HepG2 (cell line): ENCODE results near the gene ZNF503. TPM values are rescaled to one million over a fixed set of nuclear protein-coding genes. Genes with fewer than 3 reads are reported as not detected.
A peak's percentile ranks its signal among the peaks of the same experiment; 100 is the strongest.

Experiments used
- AHDC1 ChIP-seq: sonication (generic); formaldehyde crosslinking; IDR thresholded peaks from 2 replicates; pipeline ENCODE4 v1.5.1; 2020; ENCODE audit warnings: mild to moderate bottlenecking, missing genetic modification reagents, borderline replicate concordance
- ASH2L ChIP-seq: fragments of 300-600, 200-600 bp; sonication (generic); IDR thresholded peaks from 2 replicates; pipeline ENCODE4 v1.7.0; 2017; ENCODE audit warnings: low read depth, mild to moderate bottlenecking, moderate library complexity, mixed read lengths, low read length; ENCODE audit not compliant: insufficient read length
- CBX1 ChIP-seq: IDR thresholded peaks from one replicate; pipeline ENCODE4 v1.6.1; 2016; ENCODE audit warnings: antibody characterized with exemption, low read depth
- DRAP1 ChIP-seq: IDR thresholded peaks from 2 replicates; pipeline ENCODE4 v1.6.1; 2016; ENCODE audit warnings: missing genetic modification reagents, missing compliant biosample characterization
- FOXC1 ChIP-seq: sonication (generic); formaldehyde crosslinking; IDR thresholded peaks from 2 replicates; pipeline ENCODE4 v1.8.0; 2022; ENCODE audit warnings: mild to moderate bottlenecking, missing genetic modification reagents, borderline replicate concordance
- KDM5B ChIP-seq: sonication (generic); formaldehyde crosslinking; IDR thresholded peaks from 2 replicates; pipeline ENCODE4 v1.4.0; 2020; ENCODE audit warnings: missing genetic modification reagents, mild to moderate bottlenecking, borderline replicate concordance
- LCORL ChIP-seq, 2 experiments: fragments of 450-650 bp in 1 of 2; sonication (generic) in 1 of 2; formaldehyde crosslinking in 1 of 2; IDR thresholded peaks; 2 replicates each; pipeline versions ENCODE4 v1.5.0 to v1.6.1; 2017 to 2020; ENCODE audit warnings: antibody characterized with exemption in 1 of 2, missing genetic modification reagents in 1 of 2
- MTA1 ChIP-seq: sonication (generic); formaldehyde crosslinking; IDR thresholded peaks from 2 replicates; pipeline ENCODE4 v1.4.0; 2020; ENCODE audit warnings: missing genetic modification reagents, mild to moderate bottlenecking, borderline replicate concordance
- MZF1 ChIP-seq: sonication (generic); formaldehyde crosslinking; IDR thresholded peaks from 2 replicates; pipeline ENCODE4 v1.8.1; 2023; ENCODE audit warnings: mild to moderate bottlenecking, missing genetic modification reagents, borderline replicate concordance
- PBX3 ChIP-seq: sonication (generic); formaldehyde crosslinking; IDR thresholded peaks from 2 replicates; pipeline ENCODE4 v1.8.1; 2023; ENCODE audit warnings: missing genetic modification reagents, inconsistent platforms, borderline replicate concordance
- POLR2AphosphoS5 ChIP-seq: IDR thresholded peaks from 2 replicates; pipeline ENCODE4 v1.6.1; 2012; ENCODE audit warnings: low read depth, low read length
- RARA ChIP-seq: IDR thresholded peaks from 2 replicates; pipeline ENCODE4 v1.6.1; 2016; ENCODE audit warnings: missing genetic modification reagents, missing compliant biosample characterization
- RBM22 ChIP-seq: fragments of 200-400 bp; formaldehyde crosslinking; optimal IDR thresholded peaks from 2 replicates; pipeline ENCODE3; 2017; ENCODE audit warnings: mild to moderate bottlenecking, low read length, moderate library complexity
- RFXANK ChIP-seq: IDR thresholded peaks from 2 replicates; pipeline ENCODE4 v1.6.1; 2016
- SMARCC2 ChIP-seq: fragments of 450-650 bp; IDR thresholded peaks from 2 replicates; pipeline ENCODE4 v1.6.1; 2017; ENCODE audit warnings: antibody characterized with exemption, mild to moderate bottlenecking
- TARDBP ChIP-seq: sonication (generic); formaldehyde crosslinking; IDR thresholded peaks from 2 replicates; pipeline ENCODE4 v1.8.0; 2022; ENCODE audit warnings: mild to moderate bottlenecking, missing genetic modification reagents
- ZBTB3 ChIP-seq: sonication (generic); formaldehyde crosslinking; IDR thresholded peaks from 2 replicates; pipeline ENCODE4 v1.4.0; 2020; ENCODE audit warnings: low read depth, mild to moderate bottlenecking, moderate library complexity, missing genetic modification reagents, borderline replicate concordance
- ZNF136 ChIP-seq: sonication (generic); formaldehyde crosslinking; IDR thresholded peaks from 2 replicates; pipeline ENCODE4 v1.8.1; 2022; ENCODE audit warnings: low read depth, mild to moderate bottlenecking, moderate library complexity, missing genetic modification reagents
- ZNF232 ChIP-seq: sonication (generic); formaldehyde crosslinking; IDR thresholded peaks from 2 replicates; pipeline ENCODE4 v1.4.0; 2020; ENCODE audit warnings: missing genetic modification reagents, borderline replicate concordance
- ZNF33B ChIP-seq: sonication (generic); formaldehyde crosslinking; IDR thresholded peaks from 2 replicates; pipeline ENCODE4 v1.5.1; 2020; ENCODE audit warnings: mild to moderate bottlenecking, missing genetic modification reagents
- polyA plus RNA-seq, 8 experiments: library from polyadenylated mRNA; depleted of rRNA in 3 of 8; stranded (reverse) in 7 of 8; unstranded in 1 of 8; fragments of >200 nt; fragmentation: Illumina TruSeq in 4 of 8; extraction: Trizol in 4 of 8; gene quantifications; 2 replicates each; pipeline versions ENCODE4 v1.2.1 to v1.2.3, GENCODE V29; 2011 to 2016; ENCODE audit warnings: low read depth in 4 of 8, missing spikeins in 1 of 8, mixed read lengths in 1 of 8; ENCODE audit not compliant: insufficient read depth in 1 of 8
- total RNA-seq, 5 experiments: library from RNA; depleted of rRNA; stranded (reverse); fragments of >200 nt; fragmentation: Illumina TruSeq; extraction: Trizol; gene quantifications; 2 replicates each; pipeline ENCODE4 v1.2.3, GENCODE V29; 2016; ENCODE audit warnings: low read depth in 1 of 5

Gene ZNF503
- total and polyA plus RNA-seq, 2 of the 13 experiments (the other 11 are each of a cell fraction or from before 2014, with no cell fraction given): 2.7 to 8.3 TPM

DNA sequence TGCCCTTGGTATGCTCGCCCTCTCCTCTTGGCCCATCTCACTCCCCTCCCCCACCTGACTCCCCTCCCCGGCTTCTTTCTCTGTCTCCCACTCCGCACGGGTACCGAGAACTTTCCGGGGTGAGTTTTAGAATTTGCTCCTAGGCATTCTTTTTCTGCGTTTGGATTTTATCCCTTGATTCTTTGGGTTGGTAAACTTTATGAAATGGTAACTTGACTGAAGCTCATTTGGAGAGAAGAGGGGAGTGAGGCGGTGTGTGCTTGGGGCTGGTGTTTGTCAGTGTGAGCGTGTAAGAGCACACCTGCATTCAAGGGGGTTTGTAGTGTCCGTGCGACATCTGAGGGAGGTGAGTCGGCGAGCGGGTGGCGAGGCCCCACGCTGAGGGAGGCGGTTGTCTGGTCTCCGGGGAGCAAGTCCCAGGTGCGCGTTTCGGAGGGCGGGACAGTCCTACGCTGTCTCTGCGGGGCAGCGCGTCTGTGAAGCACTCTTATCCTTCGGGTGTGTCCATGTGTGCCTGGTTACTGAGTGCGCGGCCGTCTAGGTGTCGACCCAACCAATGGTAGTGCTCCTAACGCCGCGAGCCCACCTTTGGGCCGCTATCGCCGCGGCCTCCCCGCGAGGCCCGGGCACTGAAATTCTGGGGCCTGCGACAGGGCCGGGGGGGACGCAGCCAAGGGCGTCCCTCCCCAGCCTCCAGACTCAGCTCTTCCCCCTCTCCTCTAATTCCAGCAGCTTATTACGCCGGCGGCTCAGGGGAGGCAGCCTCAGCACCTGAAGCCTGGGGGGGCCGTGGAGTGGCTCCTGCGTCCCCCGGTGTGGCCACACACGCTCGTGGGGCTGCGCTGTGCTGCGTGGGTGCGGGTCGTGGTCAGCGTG, 2.6 kb upstream of the ZNF503 start (continued):
- TF ChIP-seq SMARCC2 (no peak), RARA (0 out of 2 replicates have a peak, but pooled peaks have one; percentile 4), AHDC1 (CRISPR knock-in tag) (0 out of 2 replicates have a peak, but pooled peaks have one; percentile 8), TARDBP (peak; percentile 15; the same call in 1 of the 2 replicates), DRAP1 (CRISPR knock-in tag) (0 out of 2 replicates have a peak, but pooled peaks have one; percentile 18), CBX1 (no peak), MTA1 (CRISPR knock-in tag) (peak; percentile 59; the same call in 1 of the 2 replicates), PBX3 (CRISPR knock-in tag) (0 out of 2 replicates have a peak, but pooled peaks have one; percentile 50), POLR2AphosphoS5 (peak; percentile 52), FOXC1 (CRISPR knock-in tag) (peak; percentile 70; the same call in 1 of the 2 replicates), KDM5B (CRISPR knock-in tag) (peak; percentile 18; the same call in 1 of the 2 replicates), LCORL (IDR thresholded peaks at IDR 0.05) (no peak), LCORL (CRISPR knock-in tag; IDR thresholded peaks at IDR 0.05) (peak; percentile 82), RBM22 (peak; percentile 80), ASH2L (peak; percentile 24), ZNF33B (CRISPR knock-in tag) (0 out of 2 replicates have a peak, but pooled peaks have one; percentile 90), ZBTB3 (CRISPR knock-in tag) (peak; percentile 44; the same call in 1 of the 2 replicates), ZNF232 (CRISPR knock-in tag) (peak; percentile 68), MZF1 (CRISPR knock-in tag) (no peak), ZNF136 (CRISPR knock-in tag) (no peak), RFXANK (CRISPR knock-in tag) (peak; percentile 91; the same call in 1 of the 2 replicates)
